Pancreas (tissue), 10 donors: ENCODE results near the gene WNT5A. TPM values are rescaled to one million over a fixed set of nuclear protein-coding genes. Genes with fewer than 3 reads are reported as not detected.

Experiments
- ATAC-seq, 4 donors: fragments of 200-7000 bp; cut with Tn5 transposase; one replicate each; pipeline versions ENCODE4 v1.8.0 to v1.9.1; 2020; ENCODE audit warnings: mild to moderate bottlenecking in 4 of 4, moderate library complexity in 4 of 4
- DNase-seq, 6 donors: peaks; one replicate each; pipeline ENCODE4 v3.0.0-alpha.2; 2020
- FAIRE-seq: peaks from 2 replicates; lab custom pipeline; 2012; peaks lifted over from hg19 to GRCh38; lab: Jason Lieb, UNC
- H3K27ac ChIP-seq, 4 donors: fragments of 200-600 bp; sonication (generic); 1 replicate in 3 of 4; 2 replicates in 1 of 4; pipeline versions ENCODE4 v1.5.0 to v1.8.0; 2020
- H3K27me3 ChIP-seq, 4 donors: fragments of 200-600 bp; one replicate each; pipeline ENCODE4 v1.8.0; 2021
- H3K36me3 ChIP-seq, 3 donors: fragments of 200-600 bp; sonication (generic) in 1 of 3; one replicate each; pipeline versions ENCODE4 v1.5.0 to v1.8.0; 2020 to 2021
- H3K4me1 ChIP-seq, 3 donors: fragments of 200-600 bp; one replicate each; pipeline ENCODE4 v1.8.0; 2021
- H3K4me3 ChIP-seq, 4 donors: fragments of 200-600 bp; sonication (generic) in 2 of 4; one replicate each; pipeline versions ENCODE4 v1.5.0 to v1.8.0; 2020 to 2021
- H3K9me3 ChIP-seq, 4 donors: fragments of 200-600 bp; one replicate each; pipeline ENCODE4 v1.8.0; 2021
- WGBS, 2 donors: extraction: QIAGEN DNeasy Blood & Tissue Kit; methylation state at CpG; one replicate each; pipeline ENCODE4 v1.1.7; 2013; 5-methylcytosine and 5-hydroxymethylcytosine counted together
- intact Hi-C, 3 donors: fragments of 100-400 bp; cut with DNase I; formaldehyde crosslinking; loops; one replicate each; pipeline versions ENCODE4 v1.11.1 to v1.14.2; 2022
- polyA plus RNA-seq, 2 donors: library from polyadenylated mRNA; stranded (reverse); fragments of 200-250 nt; gene quantifications; one replicate each; pipeline ENCODE4 v1.2.3, GENCODE V29; 2013
- total RNA-seq, 6 donors: library from RNA; stranded (reverse); fragmentation: NEBNext Ultra II Directional in 4 of 6; extraction: Animal tissue kit (Norgen Biotek cat#: 25700) in 4 of 6; gene quantifications; one replicate each; pipeline versions ENCODE4 v1.2.1 to v1.2.4, GENCODE V29; 2021 to 2023
- TF ChIP-seq, protein P1 (sequence below), 4 donors: fragments of 200-600 bp; sonication (generic) in 3 of 4; IDR thresholded peaks; one replicate each; pipeline versions ENCODE4 v1.5.0 to v1.8.0; 2021; ENCODE audit warnings: antibody characterized with exemption in 4 of 4
- donor health status: healthy with polysubstance abuse.
- donor health status: DM: no; HTN: no; CAD: no; lungs with moderate emphysema.
- donor health status: DM: no; HTN: no; CAD: no.
- donor health status: control.
- donor health status: control.
- donor health status: Bipolar disorder and iron deficiency.
- donor health status: DM: yes; HTN: yes; CAD: no.
- donor health status: DM: no; HTN: no; CAD: no.
- donor health status: DM: no; HTN: no; CAD: no.
- donor health status: DM: yes; HTN: yes; CAD: no.

WNT5A gene
- total and polyA plus RNA-seq, 8 donors = 1.2 to 8.9 (median 4.8) TPM

GRCh38 chr3:55526332-55527030, 39.4 kb upstream of the WNT5A start:
- 29 to 35% methylated on average over 10 of the region's 10 CpGs for WGBS, 2 donors
- ATAC-seq (peak; percentile 89 to 96 (median 92)), FAIRE-seq (no peak), DNase-seq (peak; percentile 45 to 70 (median 58))
- H3K27ac ChIP-seq = peak overlapping the region in 2 of 4 donors; percentile 8 to 26
- TF ChIP-seq, protein P1, sequence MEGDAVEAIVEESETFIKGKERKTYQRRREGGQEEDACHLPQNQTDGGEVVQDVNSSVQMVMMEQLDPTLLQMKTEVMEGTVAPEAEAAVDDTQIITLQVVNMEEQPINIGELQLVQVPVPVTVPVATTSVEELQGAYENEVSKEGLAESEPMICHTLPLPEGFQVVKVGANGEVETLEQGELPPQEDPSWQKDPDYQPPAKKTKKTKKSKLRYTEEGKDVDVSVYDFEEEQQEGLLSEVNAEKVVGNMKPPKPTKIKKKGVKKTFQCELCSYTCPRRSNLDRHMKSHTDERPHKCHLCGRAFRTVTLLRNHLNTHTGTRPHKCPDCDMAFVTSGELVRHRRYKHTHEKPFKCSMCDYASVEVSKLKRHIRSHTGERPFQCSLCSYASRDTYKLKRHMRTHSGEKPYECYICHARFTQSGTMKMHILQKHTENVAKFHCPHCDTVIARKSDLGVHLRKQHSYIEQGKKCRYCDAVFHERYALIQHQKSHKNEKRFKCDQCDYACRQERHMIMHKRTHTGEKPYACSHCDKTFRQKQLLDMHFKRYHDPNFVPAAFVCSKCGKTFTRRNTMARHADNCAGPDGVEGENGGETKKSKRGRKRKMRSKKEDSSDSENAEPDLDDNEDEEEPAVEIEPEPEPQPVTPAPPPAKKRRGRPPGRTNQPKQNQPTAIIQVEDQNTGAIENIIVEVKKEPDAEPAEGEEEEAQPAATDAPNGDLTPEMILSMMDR (IDR thresholded peaks at IDR 0.05) = no peak
- H3K27me3 ChIP-seq = no peaks in the 10 kb centered on the region
- H3K4me3 ChIP-seq = no peak overlapping the region
- intact Hi-C loops = no loop called here
- H3K36me3 ChIP-seq = no peaks in the 10 kb centered on the region
- peaks cover 4 to 23% (median 23%) of the 10 kb centered on the region in 3 donors for H3K4me1 ChIP-seq
- H3K9me3 ChIP-seq = no peaks in the 10 kb centered on the region

DNA sequence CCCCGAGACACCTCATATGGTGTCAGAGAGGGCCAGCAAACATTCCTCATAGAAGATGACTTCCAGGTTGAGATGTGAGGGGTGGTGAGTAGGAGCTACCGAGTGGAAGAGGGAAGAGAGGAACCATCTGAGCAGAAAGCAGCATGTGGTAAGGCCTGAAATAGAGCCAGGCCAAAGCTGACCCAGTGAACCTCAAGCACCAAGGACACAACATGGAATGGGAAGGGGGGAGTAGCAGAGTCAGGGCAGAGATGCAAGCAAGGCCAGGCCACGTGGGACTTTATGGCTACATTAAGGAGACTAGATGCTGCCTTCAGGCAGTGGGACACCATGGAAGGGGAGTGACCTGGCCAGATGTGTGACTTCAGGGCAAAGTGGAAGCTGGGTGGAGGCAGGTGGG, 38.3 kb upstream of the WNT5A start:
- no peak for FAIRE-seq
- TF ChIP-seq, protein P1 (IDR thresholded peaks at IDR 0.05) = no peak

GRCh38 chr3:55524565-55525244, 37.6 kb upstream of the WNT5A start:
- no peaks in the 10 kb centered on the region for H3K27me3 ChIP-seq
- peaks cover 4 to 23% (median 23%) of the 10 kb centered on the region in 3 donors for H3K4me1 ChIP-seq
- ATAC-seq (no peak), FAIRE-seq (no peak), DNase-seq (no peak)
- no peak overlapping the region for H3K4me3 ChIP-seq
- TF ChIP-seq, protein P1 (IDR thresholded peaks at IDR 0.05) = no peak
- intact Hi-C loops = no loop called here
- no peaks in the 10 kb centered on the region for H3K9me3 ChIP-seq
- 70 to 76% methylated on average over 4 of the region's 4 CpGs for WGBS, 2 donors
- no peak overlapping the region for H3K27ac ChIP-seq
- H3K36me3 ChIP-seq = no peaks in the 10 kb centered on the region

More for the DNA sequence above, 38.3 kb upstream of the WNT5A start:
- DNase-seq (no peak), ATAC-seq (no peak)
- Histone ChIP-seq H3K36me3 (no peaks in the 10 kb centered on the region), H3K27me3 (no peaks in the 10 kb centered on the region), H3K27ac (no peak overlapping the region), H3K4me3 (no peak overlapping the region), H3K4me1 (peaks cover 4 to 23% (median 23%) of the 10 kb centered on the region in 3 donors), H3K9me3 (no peaks in the 10 kb centered on the region)
- 69 to 72% methylated on average over 3 of the region's 3 CpGs for WGBS, 2 donors
- intact Hi-C loops = no loop called here

- H3K9me3 ChIP-seq = no peaks in the 10 kb centered on the region
- H3K36me3 ChIP-seq = no peaks in the 10 kb centered on the region
- peaks cover 4 to 23% (median 23%) of the 10 kb centered on the region in 3 donors for H3K4me1 ChIP-seq
- H3K4me3 ChIP-seq = no peak overlapping the region
- DNase-seq (no peak), FAIRE-seq (no peak), ATAC-seq (no peak)
- TF ChIP-seq, protein P1 (IDR thresholded peaks at IDR 0.05) = no peak
- H3K27me3 ChIP-seq = no peaks in the 10 kb centered on the region
- no peak overlapping the region for H3K27ac ChIP-seq
- intact Hi-C loops = no loop called here
- WGBS, 2 donors = 90 to 94% methylated on average over 2 of the region's 2 CpGs
Measured at GRCh38 chr3:55523471-55523870, 36.4 kb upstream of the WNT5A start.
